ENCODE measurements around the gene PPP1R27. TPM values are rescaled to one million over a fixed set of nuclear protein-coding genes. Genes with fewer than 3 reads are reported as not detected.
A peak's percentile ranks its signal among the peaks of the same experiment; 100 is the strongest.

Gene PPP1R27
- total RNA-seq, 5 donors from 2014 or later (not counting 1 experiment from before 2014, with no cell fraction given) = not detected

DNA sequence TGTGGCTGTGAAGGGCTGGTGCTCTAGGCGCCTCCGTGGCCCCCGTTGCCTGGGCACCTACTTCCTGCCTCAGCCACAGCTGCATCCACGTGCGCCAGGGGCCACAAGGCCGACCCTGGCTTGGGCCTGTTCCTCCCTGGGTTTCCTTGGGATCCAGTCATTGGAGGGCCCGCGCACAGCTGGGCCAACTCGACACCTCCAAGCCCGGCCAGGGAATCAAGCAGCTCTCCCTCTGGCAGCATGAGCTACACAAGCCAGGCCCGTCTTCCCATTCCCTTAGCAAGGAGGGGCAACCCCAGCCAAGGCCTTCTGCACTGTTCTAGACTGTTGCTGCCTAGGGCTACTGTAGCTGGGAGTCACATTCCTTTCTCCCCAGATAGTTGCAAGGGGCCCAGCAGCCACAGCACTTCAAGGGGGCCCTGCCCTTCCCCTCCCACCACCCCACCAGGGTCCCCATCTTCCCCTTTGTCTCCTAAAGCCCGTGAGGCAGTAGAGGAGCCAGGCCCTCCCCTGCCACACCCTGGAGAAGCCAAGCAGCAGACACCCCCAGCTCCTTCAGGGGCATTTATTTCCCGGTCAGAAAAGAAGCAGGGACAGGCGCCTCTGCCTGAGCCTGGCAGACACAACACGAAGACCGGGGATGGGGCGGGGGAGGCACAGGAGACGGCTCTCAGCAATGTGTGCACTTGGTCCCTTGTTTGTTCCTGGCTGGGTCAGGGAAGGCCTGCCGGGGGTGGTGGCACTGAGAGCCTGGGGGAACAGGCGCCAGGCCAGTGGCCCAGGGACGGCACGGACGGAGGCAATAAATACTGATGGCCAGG lies 32.5 kb upstream of the PPP1R27 start:
- CTCF ChIA-PET = no interaction called here
- peak overlapping the region; percentile 48 for H3K27ac ChIP-seq (ENCODE audit: low read length)
- ATAC-seq (replicated peaks in 1 of 4) = no peak

DNA sequence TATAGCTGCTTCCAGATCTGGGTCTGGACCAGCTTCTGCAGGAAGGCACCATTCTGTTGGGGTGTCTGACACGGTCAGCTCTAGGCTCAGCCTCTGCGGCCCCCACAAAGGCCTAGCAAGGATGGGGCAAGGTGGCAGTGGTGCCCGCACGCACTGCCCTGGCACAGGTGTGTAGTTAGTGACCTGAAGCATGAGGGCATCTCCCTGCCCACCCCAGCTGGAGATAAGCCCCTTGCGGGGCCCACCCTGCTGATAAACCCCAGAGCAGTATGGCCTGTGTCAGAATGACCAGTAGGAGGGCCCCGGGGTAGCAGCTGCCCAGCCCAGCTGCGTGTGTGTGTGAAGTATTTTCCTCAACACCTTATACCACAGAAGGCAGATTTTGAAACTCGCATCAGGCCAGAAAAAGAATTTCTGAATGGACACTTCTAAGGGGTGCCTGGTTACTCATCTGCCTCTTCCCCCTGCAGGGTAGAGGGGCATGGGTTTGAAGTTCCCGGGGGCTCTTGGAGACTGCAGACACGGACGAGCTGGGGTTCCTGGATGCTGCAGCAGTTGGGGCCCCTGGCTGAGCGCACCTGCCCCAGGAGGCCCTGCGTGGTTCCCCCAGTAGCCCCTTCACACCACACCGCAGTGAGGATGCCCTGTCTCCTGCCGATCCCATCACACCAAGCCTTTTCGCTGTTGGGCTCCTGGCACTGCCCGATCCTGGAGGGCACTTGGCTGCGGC lies 31.8 kb upstream of the PPP1R27 start:
- peak overlapping the region; percentile 34 to 76 for H3K27ac Mint-ChIP-seq
- no peak for ATAC-seq (replicated peaks in 1 of 4)
- WGBS (ENCODE audit: insufficient coverage) = 61% methylated on average over 5 of the region's 18 CpGs

More for the DNA sequence above, 32.5 kb upstream of the PPP1R27 start:
- peaks cover 7 to 66% of the 10 kb centered on the region in 2 experiments for H3K4me1 ChIP-seq (ENCODE audit: control insufficient read depth in 1 of 2, extremely low read depth in 1 of 2, insufficient read depth in 2 of 2, low read length in 2 of 2)
- H3K9me3 ChIP-seq = no peaks in the 10 kb centered on the region
- Mint-ChIP-seq H3K4me1 (peaks cover 36 to 49% (median 39%) of the 10 kb centered on the region in 3 donors), H3K36me3 (peaks cover 3% of the 10 kb centered on the region), H3K4me3 (peak overlapping the region in 2 of 3 donors; percentile 17 to 81), H3K9me3 (no peaks in the 10 kb centered on the region), H3K27me3 (no peaks in the 10 kb centered on the region), H3K27ac (peak overlapping the region; percentile 55 to 76)
- H3K36me3 ChIP-seq (ENCODE audit: control insufficient read depth in 2 of 2, extremely low read depth in 1 of 2, insufficient read depth in 1 of 2, low read length in 1 of 2) = peaks cover 15 to 40% of the 10 kb centered on the region in 2 donors
- DNase-seq = peak in 6 of 35 experiments; percentile 16 to 28 (median 24)
- no peak overlapping the region for H3K4me3 ChIP-seq (ENCODE audit: control insufficient read depth in 1 of 2, extremely low read depth in 1 of 2, low read length in 1 of 2)
- 55% methylated on average over 22 of the region's 23 CpGs for WGBS (ENCODE audit: insufficient coverage)
- POLR2A ChIA-PET = interaction anchor here in 1 of 2 donors (0.6 kb wide), 1 partner anchor 109 kb away, joined by 3 read pairs; no protein-coding TSS in a partner anchor
- H3K27me3 ChIP-seq (replicated peaks in 1 of 2; ENCODE audit: control insufficient read depth in 2 of 2, extremely low read depth in 1 of 2, insufficient read depth in 2 of 2, low read length in 1 of 2) = no peaks in the 10 kb centered on the region

DNA sequence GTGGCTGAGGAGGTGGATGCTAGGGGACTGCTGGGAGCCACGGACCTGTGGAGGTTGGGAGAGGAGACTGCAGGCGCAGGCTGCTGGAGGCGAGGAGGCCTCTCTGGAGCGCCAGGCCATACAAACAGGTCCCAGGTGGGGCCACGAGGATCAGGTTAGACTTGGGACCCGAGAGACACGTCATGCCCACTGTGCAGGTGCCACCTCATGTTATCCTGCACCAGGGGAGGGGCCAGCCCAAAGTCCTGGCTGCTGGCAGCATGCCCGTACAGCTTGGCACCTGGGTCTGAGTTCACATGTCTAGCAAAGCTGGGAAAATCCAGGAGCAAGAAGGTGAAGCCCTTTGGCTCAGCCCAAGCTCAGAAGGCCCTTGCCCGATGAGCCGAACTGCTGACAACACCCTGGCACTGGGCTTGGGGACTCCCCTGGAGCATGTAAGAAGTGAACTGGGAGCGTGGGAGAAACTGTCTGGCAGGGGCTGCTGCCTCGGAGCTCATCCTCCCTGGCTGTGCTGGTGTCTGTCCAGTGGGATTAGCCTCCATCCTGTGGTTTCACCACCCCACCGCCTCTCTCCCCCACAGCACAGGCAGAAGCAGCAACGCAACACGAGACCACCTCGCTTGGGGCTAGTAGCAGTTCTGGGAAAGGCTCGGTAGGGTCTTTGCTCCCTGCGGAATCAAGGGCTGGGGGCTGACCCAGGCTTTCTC lies 31.0 kb upstream of the PPP1R27 start:
- Mint-ChIP-seq H3K27ac (peak overlapping the region in 1 of 2 donors; percentile 55), H3K9me3 (no peaks in the 10 kb centered on the region), H3K27me3 (no peaks in the 10 kb centered on the region), H3K4me1 (peaks cover 39 to 52% (median 42%) of the 10 kb centered on the region in 3 donors), H3K36me3 (peaks cover 3% of the 10 kb centered on the region), H3K4me3 (no peak overlapping the region)
- no peaks in the 10 kb centered on the region for H3K27me3 ChIP-seq (replicated peaks in 1 of 2; ENCODE audit: control insufficient read depth in 2 of 2, extremely low read depth in 1 of 2, insufficient read depth in 2 of 2, low read length in 1 of 2)
- CTCF ChIA-PET = no interaction called here
- no peak overlapping the region for H3K27ac ChIP-seq (ENCODE audit: low read length)
- no peaks in the 10 kb centered on the region for H3K9me3 ChIP-seq
- no peak overlapping the region for H3K4me3 ChIP-seq (ENCODE audit: control insufficient read depth in 1 of 2, extremely low read depth in 1 of 2, low read length in 1 of 2)
- H3K36me3 ChIP-seq (ENCODE audit: control insufficient read depth in 2 of 2, extremely low read depth in 1 of 2, insufficient read depth in 1 of 2, low read length in 1 of 2) = peaks cover 15 to 40% of the 10 kb centered on the region in 2 donors
- peaks cover 10 to 66% of the 10 kb centered on the region in 2 experiments for H3K4me1 ChIP-seq (ENCODE audit: control insufficient read depth in 1 of 2, extremely low read depth in 1 of 2, insufficient read depth in 2 of 2, low read length in 2 of 2)
- POLR2A ChIA-PET = no interaction called here
- DNase-seq (no peak), ATAC-seq (replicated peaks in 1 of 4) (no peak)
- 87% methylated on average over 15 of the region's 18 CpGs for WGBS (ENCODE audit: insufficient coverage)

More for the DNA sequence above, 31.8 kb upstream of the PPP1R27 start:
- H3K4me3 ChIP-seq (ENCODE audit: control insufficient read depth in 1 of 2, extremely low read depth in 1 of 2, low read length in 1 of 2) = no peak overlapping the region
- H3K36me3 ChIP-seq (ENCODE audit: control insufficient read depth in 2 of 2, extremely low read depth in 1 of 2, insufficient read depth in 1 of 2, low read length in 1 of 2) = peaks cover 15 to 40% of the 10 kb centered on the region in 2 donors
- ChIA-PET CTCF (no interaction called here), POLR2A (interaction anchor here in 1 of 2 donors (0.6 kb wide), 1 partner anchor 109 kb away, joined by 3 read pairs; no protein-coding TSS in a partner anchor)
- DNase-seq = peak in 3 of 35 experiments; percentile 18 to 19 (median 19)
- no peaks in the 10 kb centered on the region for H3K9me3 ChIP-seq
- H3K4me3 Mint-ChIP-seq = peak overlapping the region in 1 of 3 donors; percentile 27
- no peaks in the 10 kb centered on the region for H3K27me3 Mint-ChIP-seq
- peaks cover 3% of the 10 kb centered on the region for H3K36me3 Mint-ChIP-seq
- H3K27me3 ChIP-seq (replicated peaks in 1 of 2; ENCODE audit: control insufficient read depth in 2 of 2, extremely low read depth in 1 of 2, insufficient read depth in 2 of 2, low read length in 1 of 2) = no peaks in the 10 kb centered on the region
- peaks cover 35 to 48% (median 38%) of the 10 kb centered on the region in 3 donors for H3K4me1 Mint-ChIP-seq
- no peaks in the 10 kb centered on the region for H3K9me3 Mint-ChIP-seq
- peaks cover 10 to 65% of the 10 kb centered on the region in 2 experiments for H3K4me1 ChIP-seq (ENCODE audit: control insufficient read depth in 1 of 2, extremely low read depth in 1 of 2, insufficient read depth in 2 of 2, low read length in 2 of 2)
- H3K27ac ChIP-seq (ENCODE audit: low read length) = peak overlapping the region; percentile 48

DNA sequence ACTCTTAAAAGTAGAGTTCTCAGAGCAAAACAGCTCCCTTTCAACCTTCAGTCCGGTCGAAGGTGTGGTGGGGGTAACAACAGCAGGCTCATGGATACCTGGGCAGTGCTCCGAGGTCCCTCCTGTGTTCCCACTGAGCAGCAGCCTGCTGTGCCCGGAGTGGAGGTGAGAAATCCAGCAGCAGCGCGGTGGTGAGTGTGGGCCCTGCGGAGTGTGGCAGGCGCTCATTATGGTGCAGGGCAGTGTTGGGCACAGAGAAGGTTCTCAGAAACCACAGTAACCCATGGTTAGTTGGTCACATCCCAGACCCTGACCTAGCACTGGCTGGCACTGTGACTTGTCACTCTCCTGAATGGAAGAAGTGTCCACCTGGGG lies 30.5 kb upstream of the PPP1R27 start:
- POLR2A ChIA-PET = no interaction called here

DNA sequence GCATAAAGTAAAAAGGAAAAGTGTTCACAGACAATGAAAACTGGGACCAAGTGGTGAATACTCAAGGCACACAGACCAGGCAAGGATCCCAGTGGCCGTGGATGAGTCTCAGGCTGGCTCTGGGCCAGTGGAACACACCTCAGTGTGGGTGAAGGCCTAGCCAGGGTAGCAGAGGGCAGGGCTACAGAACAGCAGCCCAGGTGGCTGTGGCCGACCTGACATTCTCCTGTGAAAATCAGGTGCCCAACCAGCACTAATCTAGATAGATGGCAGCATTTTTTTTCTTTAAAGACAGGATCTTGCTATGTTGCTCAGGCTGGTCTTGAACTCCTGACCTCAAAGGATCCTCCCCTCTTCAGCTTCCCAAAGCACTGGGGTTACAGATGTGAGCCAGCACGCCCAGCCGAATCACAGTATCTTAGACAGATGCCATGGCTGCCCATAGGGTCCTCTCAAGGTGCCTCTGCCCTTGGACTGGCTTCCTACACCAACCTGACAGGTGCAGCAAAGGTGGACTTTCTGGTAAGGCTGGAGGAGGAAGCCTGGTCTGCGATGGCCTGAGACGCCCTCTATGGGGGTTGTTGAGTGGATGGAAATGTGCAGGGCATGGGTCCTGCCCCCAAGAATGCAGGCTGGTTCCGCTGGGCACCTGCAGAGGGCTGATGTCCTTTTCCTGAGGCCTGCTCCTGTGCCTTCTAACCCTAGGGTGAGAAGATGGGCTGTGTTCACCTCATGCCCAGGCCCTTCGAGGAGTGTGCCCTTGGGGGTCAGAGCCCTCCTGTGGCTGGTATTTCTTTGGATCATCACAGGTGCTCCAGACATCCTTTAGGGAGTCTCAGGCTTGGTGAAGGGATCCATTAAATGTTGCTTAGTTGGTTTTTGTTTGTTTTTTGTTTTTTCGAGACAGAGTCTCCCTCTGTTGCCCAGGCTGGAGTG lies 29.3 kb upstream of the PPP1R27 start:
- peak overlapping the region in 1 of 3 donors; percentile 66 for H3K4me3 Mint-ChIP-seq
- H3K4me3 ChIP-seq (ENCODE audit: control insufficient read depth in 1 of 2, extremely low read depth in 1 of 2, low read length in 1 of 2) = no peak overlapping the region
- peaks cover 15 to 29% of the 10 kb centered on the region in 2 donors for H3K36me3 ChIP-seq (ENCODE audit: control insufficient read depth in 2 of 2, extremely low read depth in 1 of 2, insufficient read depth in 1 of 2, low read length in 1 of 2)
- no peaks in the 10 kb centered on the region for H3K27me3 ChIP-seq (replicated peaks in 1 of 2; ENCODE audit: control insufficient read depth in 2 of 2, extremely low read depth in 1 of 2, insufficient read depth in 2 of 2, low read length in 1 of 2)
- no peak overlapping the region for H3K27ac ChIP-seq (ENCODE audit: low read length)
- H3K9me3 Mint-ChIP-seq = no peaks in the 10 kb centered on the region
- peak overlapping the region; percentile 15 to 28 for H3K27ac Mint-ChIP-seq
- no peak for ATAC-seq (replicated peaks in 1 of 4)
- CTCF ChIA-PET = no interaction called here
- POLR2A ChIA-PET = no interaction called here
- H3K36me3 Mint-ChIP-seq = peaks cover 6% of the 10 kb centered on the region
- H3K9me3 ChIP-seq = no peaks in the 10 kb centered on the region
- H3K27me3 Mint-ChIP-seq = no peaks in the 10 kb centered on the region
- H3K4me1 ChIP-seq (ENCODE audit: control insufficient read depth in 1 of 2, extremely low read depth in 1 of 2, insufficient read depth in 2 of 2, low read length in 2 of 2) = peaks cover 10 to 61% of the 10 kb centered on the region in 2 experiments
- DNase-seq = no peak
- H3K4me1 Mint-ChIP-seq = peaks cover 36 to 53% (median 40%) of the 10 kb centered on the region in 3 donors
- WGBS (ENCODE audit: insufficient coverage) = 92% methylated on average over 8 of the region's 9 CpGs

More for the DNA sequence above, 30.5 kb upstream of the PPP1R27 start:
- CTCF ChIA-PET = no interaction called here
- peaks cover 15 to 40% of the 10 kb centered on the region in 2 donors for H3K36me3 ChIP-seq (ENCODE audit: control insufficient read depth in 2 of 2, extremely low read depth in 1 of 2, insufficient read depth in 1 of 2, low read length in 1 of 2)
- Mint-ChIP-seq H3K9me3 (no peaks in the 10 kb centered on the region), H3K27ac (peak overlapping the region in 1 of 2 donors; percentile 55), H3K36me3 (peaks cover 3% of the 10 kb centered on the region), H3K4me3 (no peak overlapping the region), H3K27me3 (no peaks in the 10 kb centered on the region), H3K4me1 (peaks cover 39 to 56% (median 41%) of the 10 kb centered on the region in 3 donors)
- no peaks in the 10 kb centered on the region for H3K27me3 ChIP-seq (replicated peaks in 1 of 2; ENCODE audit: control insufficient read depth in 2 of 2, extremely low read depth in 1 of 2, insufficient read depth in 2 of 2, low read length in 1 of 2)
- DNase-seq = no peak
- no peaks in the 10 kb centered on the region for H3K9me3 ChIP-seq
- H3K4me3 ChIP-seq (ENCODE audit: control insufficient read depth in 1 of 2, extremely low read depth in 1 of 2, low read length in 1 of 2) = no peak overlapping the region
- H3K4me1 ChIP-seq (ENCODE audit: control insufficient read depth in 1 of 2, extremely low read depth in 1 of 2, insufficient read depth in 2 of 2, low read length in 2 of 2) = peaks cover 10 to 64% of the 10 kb centered on the region in 2 experiments
- no peak for ATAC-seq (replicated peaks in 1 of 4)
- WGBS (ENCODE audit: insufficient coverage) = 95% methylated on average over 8 of the region's 8 CpGs
- no peak overlapping the region for H3K27ac ChIP-seq (ENCODE audit: low read length)
